K562 (cell line): ENCODE data around the gene DNAH3. TPM values are rescaled to one million over a fixed set of nuclear protein-coding genes. Genes with fewer than 3 reads are reported as not detected.

Experiments
- ATAC-seq: fragments of 200-7000 bp; cut with Tn5 transposase; 3 replicates; pipeline ENCODE4 v1.9.1; 2020; ENCODE audit warnings: moderate library complexity
- BruUV-seq: library from RNA; stranded (reverse); fragments of 400-500 nt; replicated peaks from 2 replicates; lab custom pipeline; 2021; lab: Mats Ljungman, UMichigan
- CTCF ChIA-PET: fragments of 300-600 bp; formaldehyde crosslinking; extraction: SDS; loops from one replicate; lab custom pipeline; 2021; ENCODE audit warnings: low intra/inter-chr PET ratio; lab: Yijun Ruan, JAX
- POLR2A ChIA-PET: fragments of 300-600, 350-650 bp; sonication (Branson Sonifier 250); formaldehyde crosslinking; extraction: SDS; loops from one replicate; lab custom pipeline; 2021; ENCODE audit warnings: antibody characterized with exemption, inconsistent platforms; lab: Yijun Ruan, JAX
- DNase-seq, 4 experiments: peaks; one replicate each; pipeline versions ENCODE4 v3.0.0 to v3.0.0-alpha.2; 2011 to 2018; ENCODE audit warnings: low spot score in 3 of 4, mixed read lengths in 3 of 4; ENCODE audit errors: extremely low read depth in 1 of 4
- FAIRE-seq: peaks from 2 replicates; lab custom pipeline; 2011; peaks lifted over from hg19 to GRCh38; lab: Jason Lieb, UNC
- H2AFZ ChIP-seq: 2 replicates; pipeline ENCODE4 v1.6.0; 2011; ENCODE audit warnings: low read depth, low read length, control low read depth, inconsistent platforms
- H3K27ac ChIP-seq: fragments of 200-600 bp; 3 replicates; pipeline ENCODE4 v1.8.0; 2011; ENCODE audit warnings: low read depth, mild to moderate bottlenecking, control low read depth, inconsistent platforms, low read length, moderate library complexity, mixed read lengths; ENCODE audit errors: extremely low read depth
- H3K27me3 ChIP-seq, 2 experiments: fragments of 300-600 bp in 1 of 2; 2 replicates in 1 of 2; 3 replicates in 1 of 2; pipeline versions ENCODE4 v1.6.0 to v1.8.0; 2011; ENCODE audit warnings: inconsistent platforms in 2 of 2, low read length in 2 of 2, mild to moderate bottlenecking in 1 of 2, mixed read lengths in 1 of 2, moderate library complexity in 1 of 2; ENCODE audit not compliant: control insufficient read depth in 2 of 2, insufficient read depth in 2 of 2
- H3K36me3 ChIP-seq: fragments of 300-600 bp; 3 replicates; pipeline ENCODE4 v1.8.0; 2011; ENCODE audit warnings: mild to moderate bottlenecking, low read length, inconsistent platforms; ENCODE audit not compliant: control insufficient read depth, insufficient read depth
- H3K4me1 ChIP-seq, 2 experiments: fragments of 200-600 bp in 1 of 2; replicated peaks in 1 of 2; 2 replicates in 1 of 2; 3 replicates in 1 of 2; pipeline versions ENCODE4 v1.5.1 to v1.8.0; 2011; ENCODE audit warnings: inconsistent platforms in 2 of 2, low read length in 2 of 2, mild to moderate bottlenecking in 1 of 2, mixed read lengths in 1 of 2, moderate library complexity in 1 of 2; ENCODE audit not compliant: control insufficient read depth in 2 of 2, insufficient read depth in 2 of 2
- H3K4me2 ChIP-seq: 2 replicates; pipeline ENCODE4 v1.6.1; 2011; ENCODE audit warnings: low read length, control low read depth, inconsistent platforms, mixed read lengths; ENCODE audit not compliant: insufficient read depth
- H3K4me3 ChIP-seq: fragments of 200-600 bp; sonication (generic), shearing (Covaris generic); 2 replicates; pipeline ENCODE4 v1.5.1; 2016; ENCODE audit warnings: control low read depth, inconsistent platforms
- H3K79me2 ChIP-seq: fragments of 200-600 bp; 3 replicates; pipeline ENCODE4 v1.8.0; 2011; ENCODE audit warnings: low read length, inconsistent platforms; ENCODE audit not compliant: control insufficient read depth, insufficient read depth
- H3K9ac ChIP-seq, 2 experiments: 2 replicates each; pipeline versions ENCODE4 v1.6.0 to v1.6.1; 2011; ENCODE audit warnings: low read depth in 2 of 2, low read length in 2 of 2, control low read depth in 1 of 2, inconsistent platforms in 1 of 2, mild to moderate bottlenecking in 1 of 2, mixed read lengths in 1 of 2; ENCODE audit not compliant: insufficient read depth in 1 of 2
- H3K9me1 ChIP-seq: one replicate; pipeline ENCODE4 v1.6.0; 2011; ENCODE audit warnings: inconsistent platforms, mild to moderate bottlenecking, low read length, moderate library complexity; ENCODE audit not compliant: control insufficient read depth, insufficient read depth
- H3K9me3 ChIP-seq: replicated peaks from 2 replicates; pipeline ENCODE4 v1.5.1; 2011; ENCODE audit warnings: low read depth, low read length, inconsistent platforms; ENCODE audit not compliant: control insufficient read depth, insufficient read depth
- H4K20me1 ChIP-seq: replicated peaks from 2 replicates; pipeline ENCODE4 v1.6.1; 2011; ENCODE audit warnings: low read length, inconsistent platforms, mixed read lengths; ENCODE audit not compliant: control insufficient read depth, insufficient read depth
- MEIS2 ChIP-seq: fragments of 450-650 bp; IDR thresholded peaks from 2 replicates; pipeline ENCODE4 v1.6.1; 2014; ENCODE audit warnings: mild to moderate bottlenecking; ENCODE audit not compliant: partially characterized antibody
- NR4A1 ChIP-seq, 2 experiments: fragments of 250-450 bp in 1 of 2; fragments of 450-650 bp in 1 of 2; sonication (Bioruptor Pico) in 1 of 2; IDR thresholded peaks; 2 replicates each; pipeline versions ENCODE4 v1.4.0 to v1.6.1; 2016 to 2020; ENCODE audit warnings: mild to moderate bottlenecking in 2 of 2, missing compliant biosample characterization in 1 of 2, missing genetic modification characterization in 1 of 2, moderate library complexity in 1 of 2
- PATZ1 ChIP-seq: fragments of 250-450 bp; sonication (Bioruptor Pico); IDR thresholded peaks from 2 replicates; pipeline ENCODE4 v1.5.0; 2020; ENCODE audit warnings: mild to moderate bottlenecking, borderline replicate concordance
- SAP30 ChIP-seq: fragments of 200-600 bp; sonication (generic); IDR thresholded peaks from 2 replicates; pipeline ENCODE4 v1.6.1; 2012; ENCODE audit warnings: borderline replicate concordance, low read depth, mild to moderate bottlenecking, moderate library complexity, low read length, control low read depth, inconsistent platforms; ENCODE audit not compliant: insufficient read depth, poor library complexity, severe bottlenecking
- TFAP4 ChIP-seq: sonication (generic); formaldehyde crosslinking; IDR thresholded peaks from 2 replicates; pipeline ENCODE4 v1.8.0; 2022; ENCODE audit warnings: missing genetic modification reagents, mild to moderate bottlenecking, moderate library complexity, borderline replicate concordance
- ZNF282 ChIP-seq: sonication (generic); formaldehyde crosslinking; IDR thresholded peaks from 2 replicates; pipeline ENCODE4 v1.8.1; 2023; ENCODE audit warnings: missing genetic modification reagents
- WGBS: fragments of 100-300 bp; shearing (Covaris generic); methylation state at CpG from one replicate; pipeline ENCODE4 v1.1.6; 2016; ENCODE audit warnings: low coverage, mixed read lengths; ENCODE audit not compliant: insufficient coverage; ENCODE audit errors: missing lambda C conversion rate; 5-methylcytosine and 5-hydroxymethylcytosine counted together
- in situ Hi-C: fragments of 300-500 bp; cut with MboI; formaldehyde crosslinking; loops from 4 replicates; pipeline ENCODE4 v1.15.0; 2018; ENCODE audit warnings: inconsistent platforms, mixed read lengths
- intact Hi-C: fragments of 100-400 bp; cut with micrococcal nuclease; formaldehyde crosslinking; loops from 2 replicates; pipeline ENCODE4 v1.14.2; 2022
- polyA plus RNA-seq, 8 experiments: library from polyadenylated mRNA; depleted of rRNA in 4 of 8; stranded (reverse) in 5 of 8; unstranded in 3 of 8; fragments of >200 nt; fragmentation: Nextera tagmentation in 2 of 8; fragmentation: Illumina TruSeq in 1 of 8; extraction: Ambion mirVana in 2 of 8; extraction: Trizol in 1 of 8; gene quantifications; 2 replicates each; pipeline versions ENCODE4 v1.2.1 to v1.2.3, GENCODE V29; 2011 to 2014; ENCODE audit warnings: inconsistent platforms in 1 of 8, missing spikeins in 1 of 8
- total RNA-seq, 7 experiments: library from RNA; depleted of rRNA in 6 of 7; stranded (reverse); fragments of >200 nt in 6 of 7; fragmentation: Illumina TruSeq in 2 of 7; extraction: Trizol in 2 of 7; gene quantifications; 2 replicates each; pipeline versions ENCODE4 v1.2.1 to v1.2.3, GENCODE V29; 2011 to 2021; ENCODE audit warnings: low replicate concordance in 1 of 7
- TF ChIP-seq, protein P1 (sequence below), 3 experiments: fragments of 200-800 bp in 1 of 3; sonication (Bioruptor generic) in 1 of 3; sonication (generic) in 1 of 3; formaldehyde crosslinking in 1 of 3; IDR thresholded peaks; 2 replicates each; pipeline versions ENCODE4 v1.6.1 to v1.8.0; 2016 to 2022; ENCODE audit warnings: mild to moderate bottlenecking in 2 of 3, missing compliant biosample characterization in 2 of 3, missing genetic modification characterization in 2 of 3, missing genetic modification reagents in 1 of 3
- TF ChIP-seq, protein P2 (sequence below): fragments of 250-450 bp; sonication (Bioruptor Pico); IDR thresholded peaks from 2 replicates; pipeline ENCODE4 v1.6.1; 2021; ENCODE audit warnings: mild to moderate bottlenecking

The DNAH3 gene
- total and polyA plus RNA-seq, 9 of the 15 experiments (the other 6 are each of a cell fraction or from before 2014, with no cell fraction given) = 0.32 to 0.84 (median 0.44) TPM

DNA sequence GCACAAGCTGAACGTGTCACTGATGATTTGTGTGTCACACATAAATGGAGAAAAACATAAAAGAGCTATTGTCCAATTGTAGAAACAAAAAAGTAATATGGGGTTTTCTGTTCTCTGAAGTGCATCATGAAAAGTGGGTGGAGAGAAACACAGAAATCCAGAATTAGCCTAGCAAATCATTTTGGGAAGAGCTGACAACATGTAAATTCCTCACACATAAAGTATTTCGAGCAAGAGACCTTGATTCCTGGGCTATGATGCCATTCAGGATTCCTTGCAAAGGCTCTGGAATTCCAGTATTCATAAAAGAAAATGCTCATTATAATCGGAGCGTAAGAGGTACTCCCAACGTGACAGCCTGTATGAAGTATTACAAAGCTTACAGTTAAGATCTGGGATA, 251.6 kb downstream of the DNAH3 start:
- ATAC-seq (no peak), DNase-seq (no peak)
- H3K4me1 ChIP-seq = peaks cover 24 to 37% of the 10 kb centered on the region in 2 experiments
- 0 out of 2 replicates have a peak overlapping the region, but pooled peaks have one; percentile 92 for H2AFZ ChIP-seq
- peak overlapping the region in 1 of 2 experiments; percentile 60; a peak in 2 of 4 replicates for H3K9ac ChIP-seq
- H3K36me3 ChIP-seq = peaks cover 18% of the 10 kb centered on the region; the same call in 1 of the 3 replicates
- no peaks in the 10 kb centered on the region for H3K27me3 ChIP-seq
- 15% methylated on average over 5 of the region's 5 CpGs for WGBS
- no peak overlapping the region; the same call in 2 of the 3 replicates for H3K27ac ChIP-seq
- in situ Hi-C loops (no loop called here), intact Hi-C loops (no loop called here)
- H3K4me3 ChIP-seq = peak overlapping the region; percentile 85
- ChIA-PET CTCF (no interaction called here), POLR2A (interaction anchor here (1.0 to 2.5 kb wide), 2 partner anchors 10 to 15 kb away, joined by 3 to 19 read pairs; no protein-coding TSS in a partner anchor)
- no TSS peak for BruUV-seq
- peak overlapping the region; percentile 88 for H3K4me2 ChIP-seq
- peaks cover 44% of the 10 kb centered on the region for H3K79me2 ChIP-seq
- TF ChIP-seq TFAP4 (no peak), NR4A1 (CRISPR knock-in tag; IDR thresholded peaks at IDR 0.05) (no peak), NR4A1 (tag; IDR thresholded peaks at IDR 0.05) (no peak), ZNF282 (CRISPR knock-in tag) (no peak), SAP30 (peak; percentile 6), PATZ1 (CRISPR knock-in tag) (no peak), MEIS2 (peak; percentile 12)
- TF ChIP-seq, protein P1, sequence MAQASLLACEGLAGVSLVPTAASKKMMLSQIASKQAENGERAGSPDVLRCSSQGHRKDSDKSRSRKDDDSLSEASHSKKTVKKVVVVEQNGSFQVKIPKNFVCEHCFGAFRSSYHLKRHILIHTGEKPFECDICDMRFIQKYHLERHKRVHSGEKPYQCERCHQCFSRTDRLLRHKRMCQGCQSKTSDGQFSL (CRISPR knock-in tag; IDR thresholded peaks at IDR 0.05) = no peak
- TF ChIP-seq, protein P1 (tag; IDR thresholded peaks at IDR 0.05) = no peak
- TF ChIP-seq, protein P2, sequence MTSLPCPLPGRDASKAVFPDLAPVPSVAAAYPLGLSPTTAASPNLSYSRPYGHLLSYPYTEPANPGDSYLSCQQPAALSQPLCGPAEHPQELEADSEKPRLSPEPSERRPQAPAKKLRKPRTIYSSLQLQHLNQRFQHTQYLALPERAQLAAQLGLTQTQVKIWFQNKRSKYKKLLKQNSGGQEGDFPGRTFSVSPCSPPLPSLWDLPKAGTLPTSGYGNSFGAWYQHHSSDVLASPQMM (CRISPR knock-in tag) = no peak
- TF ChIP-seq, all 486 proteins: peak for 2
- H3K9me1 ChIP-seq = no peaks in the 10 kb centered on the region
- no peaks in the 10 kb centered on the region for H3K9me3 ChIP-seq
- H4K20me1 ChIP-seq = no peaks in the 10 kb centered on the region
- FAIRE-seq = no peak
